H9 (cell line): ENCODE results near the gene OR52K2. TPM values are rescaled to one million over a fixed set of nuclear protein-coding genes. Genes with fewer than 3 reads are reported as not detected.

Experiments
- DNase-seq: peaks from one replicate; pipeline ENCODE4 v3.0.0-alpha.2; 2017
- H2AFZ ChIP-seq: one replicate; pipeline ENCODE4 v1.6.1; 2013; ENCODE audit warnings: mild to moderate bottlenecking, low read length, control low read depth, moderate library complexity
- H2AK5ac ChIP-seq: 2 replicates; pipeline ENCODE4 v1.6.1; 2013; ENCODE audit warnings: low read length, control low read depth, mixed read lengths; ENCODE audit not compliant: insufficient read length
- H2BK120ac ChIP-seq: one replicate; pipeline ENCODE4 v1.6.1; 2013; ENCODE audit warnings: low read depth, mild to moderate bottlenecking, low read length, control low read depth, inconsistent platforms; ENCODE audit not compliant: poor library complexity, severe bottlenecking
- H2BK12ac ChIP-seq: 2 replicates; pipeline ENCODE4 v1.6.1; 2013; ENCODE audit warnings: low read length, control low read depth, mixed read lengths, low read depth; ENCODE audit not compliant: insufficient read length
- H2BK15ac ChIP-seq: 2 replicates; pipeline ENCODE4 v1.6.1; 2013; ENCODE audit warnings: low read depth, low read length, control low read depth
- H2BK20ac ChIP-seq: one replicate; pipeline ENCODE4 v1.6.1; 2013; ENCODE audit warnings: low read depth, mild to moderate bottlenecking, low read length, control low read depth, inconsistent platforms; ENCODE audit not compliant: poor library complexity, severe bottlenecking
- H2BK5ac ChIP-seq: 2 replicates; pipeline ENCODE4 v1.6.1; 2013; ENCODE audit warnings: low read length, control low read depth, mixed read lengths; ENCODE audit not compliant: insufficient read length
- H3K14ac ChIP-seq: 2 replicates; pipeline ENCODE4 v1.6.1; 2013; ENCODE audit warnings: low read length, control low read depth; ENCODE audit not compliant: insufficient read depth
- H3K18ac ChIP-seq: 2 replicates; pipeline ENCODE4 v1.6.1; 2013; ENCODE audit warnings: low read depth, mild to moderate bottlenecking, mixed read lengths, low read length, control low read depth; ENCODE audit not compliant: insufficient read length
- H3K23ac ChIP-seq: 2 replicates; pipeline ENCODE4 v1.6.1; 2013; ENCODE audit warnings: low read length, control low read depth, mixed read lengths, low read depth; ENCODE audit not compliant: insufficient read length
- H3K23me2 ChIP-seq: 2 replicates; pipeline ENCODE4 v1.6.1; 2013; ENCODE audit warnings: low read depth, mild to moderate bottlenecking, mixed read lengths, low read length, control low read depth; ENCODE audit not compliant: insufficient read length, poor library complexity, severe bottlenecking
- H3K27ac ChIP-seq: 2 replicates; pipeline ENCODE4 v1.5.1; 2013; ENCODE audit warnings: low read length, control low read depth, mixed read lengths, low read depth; ENCODE audit not compliant: insufficient read length
- H3K27me3 ChIP-seq: 2 replicates; pipeline ENCODE4 v1.6.1; 2013; ENCODE audit warnings: low read length, control low read depth, inconsistent platforms; ENCODE audit not compliant: insufficient read depth
- H3K4ac ChIP-seq: 2 replicates; pipeline ENCODE4 v1.6.1; 2013; ENCODE audit warnings: low read depth, mild to moderate bottlenecking, control low read depth, inconsistent platforms, low read length, moderate library complexity
- H3K4me1 ChIP-seq: 2 replicates; pipeline ENCODE4 v1.6.1; 2013; ENCODE audit warnings: low read length, control low read depth, inconsistent platforms; ENCODE audit not compliant: insufficient read depth
- H3K4me2 ChIP-seq: 2 replicates; pipeline ENCODE4 v1.6.1; 2013; ENCODE audit warnings: low read length, control low read depth, mixed read lengths; ENCODE audit not compliant: insufficient read length, insufficient read depth
- H3K56ac ChIP-seq: 2 replicates; pipeline ENCODE4 v1.6.1; 2013; ENCODE audit warnings: low read depth, mild to moderate bottlenecking, mixed read lengths, low read length, control low read depth; ENCODE audit not compliant: insufficient read length
- H3K79me1 ChIP-seq: 2 replicates; pipeline ENCODE4 v1.6.1; 2013; ENCODE audit warnings: low read depth, mild to moderate bottlenecking, moderate library complexity, low read length, control low read depth, inconsistent platforms; ENCODE audit not compliant: insufficient read depth, poor library complexity, severe bottlenecking
- H3K79me2 ChIP-seq: 2 replicates; pipeline ENCODE4 v1.6.1; 2013; ENCODE audit warnings: low read length, control low read depth, inconsistent platforms; ENCODE audit not compliant: insufficient read depth
- H3K9ac ChIP-seq: 2 replicates; pipeline ENCODE4 v1.6.1; 2013; ENCODE audit warnings: low read length, control low read depth, mixed read lengths; ENCODE audit not compliant: insufficient read length; ENCODE audit errors: extremely low read depth
- H3K9me3 ChIP-seq: one replicate; pipeline ENCODE4 v1.6.1; 2013; ENCODE audit warnings: low read depth, low read length, inconsistent platforms; ENCODE audit not compliant: control insufficient read depth
- H3T11ph ChIP-seq: one replicate; pipeline ENCODE4 v1.6.1; 2013; ENCODE audit warnings: mild to moderate bottlenecking, low read length, control low read depth, inconsistent platforms
- H4K20me1 ChIP-seq: one replicate; pipeline ENCODE4 v1.6.1; 2013; ENCODE audit not compliant: control insufficient read depth, insufficient read length, insufficient read depth
- H4K5ac ChIP-seq: 2 replicates; pipeline ENCODE4 v1.6.1; 2013; ENCODE audit warnings: low read depth, mild to moderate bottlenecking, mixed read lengths, low read length, control low read depth; ENCODE audit not compliant: insufficient read length
- H4K8ac ChIP-seq: replicated peaks from 2 replicates; pipeline ENCODE4 v1.6.1; 2013; ENCODE audit warnings: low read length, control low read depth, mixed read lengths, low read depth; ENCODE audit not compliant: insufficient read length
- H4K91ac ChIP-seq: 2 replicates; pipeline ENCODE4 v1.6.1; 2013; ENCODE audit warnings: low read depth, mild to moderate bottlenecking, moderate library complexity, mixed read lengths, low read length, control low read depth; ENCODE audit not compliant: insufficient read length
- H3K27ac Mint-ChIP-seq, 3 experiments: 2 replicates in 2 of 3; 3 replicates in 1 of 3; pipeline ENCODE4 v1.8.0; 2020 to 2021; ENCODE audit warnings: mixed read lengths in 3 of 3, mild to moderate bottlenecking in 1 of 3, moderate library complexity in 1 of 3
- H3K27me3 Mint-ChIP-seq: 2 replicates; pipeline ENCODE4 v1.8.0; 2021; ENCODE audit warnings: low read depth, mild to moderate bottlenecking, moderate library complexity, mixed read lengths
- H3K36me3 Mint-ChIP-seq, 3 experiments: 2 replicates in 2 of 3; 3 replicates in 1 of 3; pipeline ENCODE4 v1.8.0; 2020 to 2021; ENCODE audit warnings: low read depth in 3 of 3, mixed read lengths in 3 of 3; ENCODE audit not compliant: insufficient read depth in 1 of 3
- H3K4me1 Mint-ChIP-seq, 2 experiments: 2 replicates each; pipeline ENCODE4 v1.8.0; 2020; ENCODE audit warnings: mixed read lengths in 2 of 2
- H3K4me3 Mint-ChIP-seq, 2 experiments: 2 replicates in 1 of 2; 3 replicates in 1 of 2; pipeline ENCODE4 v1.8.0; 2020 to 2021; ENCODE audit warnings: mild to moderate bottlenecking in 2 of 2, mixed read lengths in 2 of 2, moderate library complexity in 1 of 2
- H3K9me3 Mint-ChIP-seq, 2 experiments: 2 replicates in 1 of 2; 3 replicates in 1 of 2; pipeline ENCODE4 v1.8.0; 2020; ENCODE audit warnings: mild to moderate bottlenecking in 2 of 2, mixed read lengths in 2 of 2, moderate library complexity in 1 of 2
- CTCF ChIP-seq: fragments of 200-600 bp; sonication (generic); conservative IDR thresholded peaks from 3 replicates; pipeline ENCODE4 v1.8.0; 2021; ENCODE audit warnings: antibody characterized with exemption, mild to moderate bottlenecking
- WGBS: extraction: QIAGEN DNeasy Blood & Tissue Kit; methylation state at CpG from one replicate; pipeline ENCODE4 v1.1.7; 2013; ENCODE audit warnings: missing lambda C conversion rate, low lambda C conversion rate, mixed read lengths; ENCODE audit not compliant: insufficient read length; ENCODE audit errors: extremely low coverage; 5-methylcytosine and 5-hydroxymethylcytosine counted together
- total RNA-seq: library from RNA; stranded (reverse); gene quantifications from 2 replicates; pipeline ENCODE4 v1.2.1, GENCODE V29; 2021

OR52K2 gene
- total RNA-seq, 1 experiment from 2014 or later, result not detected

GRCh38 chr11:4433856-4434255 lies 15.2 kb upstream of the OR52K2 start:
- H2AFZ ChIP-seq, result no peak overlapping the region
- H3T11ph ChIP-seq, result no peak overlapping the region
- H2AK5ac ChIP-seq, result no peak overlapping the region
- no peak for DNase-seq
- no peak overlapping the region for H3K14ac ChIP-seq
- peaks cover 6 to 15% of the 10 kb centered on the region in 2 experiments for H3K4me1 Mint-ChIP-seq
- no peak overlapping the region for H4K91ac ChIP-seq
- no peak overlapping the region for H2BK15ac ChIP-seq
- no peaks in the 10 kb centered on the region for H3K23me2 ChIP-seq
- no peaks in the 10 kb centered on the region for H3K27me3 Mint-ChIP-seq
- no peaks in the 10 kb centered on the region for H4K20me1 ChIP-seq
- no peaks in the 10 kb centered on the region for H3K9me3 ChIP-seq
- no peaks in the 10 kb centered on the region for H3K79me2 ChIP-seq
- no peak overlapping the region for H4K5ac ChIP-seq
- H2BK12ac ChIP-seq, result no peak overlapping the region
- H3K27me3 ChIP-seq, result no peaks in the 10 kb centered on the region
- H3K79me1 ChIP-seq, result no peaks in the 10 kb centered on the region
- no peaks in the 10 kb centered on the region for H3K36me3 Mint-ChIP-seq
- no peak overlapping the region for H2BK5ac ChIP-seq
- no peak overlapping the region for H3K18ac ChIP-seq
- no peak overlapping the region for H3K4ac ChIP-seq
- no peak overlapping the region for H3K23ac ChIP-seq
- no peak overlapping the region for H3K9ac ChIP-seq
- H3K9me3 Mint-ChIP-seq, result no peaks in the 10 kb centered on the region; a peak in 1 of 5 replicates
- H2BK20ac ChIP-seq, result no peak overlapping the region
- H3K4me1 ChIP-seq, result no peaks in the 10 kb centered on the region; the same call in none of the 2 replicates
- no peak overlapping the region for H2BK120ac ChIP-seq
- no CpG with 5 or more reads among the region's 2 CpGs for WGBS
- no peak overlapping the region for H3K27ac Mint-ChIP-seq
- H4K8ac ChIP-seq, result no peak overlapping the region
- no peak overlapping the region for H3K4me3 Mint-ChIP-seq
- H3K4me2 ChIP-seq, result no peak overlapping the region
- TF ChIP-seq CTCF, result no peak
- no peak overlapping the region for H3K27ac ChIP-seq
- no peak overlapping the region for H3K56ac ChIP-seq
